Coronary artery (tissue), 2 donors: ENCODE results near the gene EFNA5.

Experiments used
- DNase-seq: peaks from one replicate; pipeline ENCODE4 v3.0.0-alpha.2; 2017; ENCODE audit warnings: low spot score
- H3K27ac ChIP-seq, 2 donors: fragments of 200-600 bp; sonication (generic); one replicate each; pipeline ENCODE4 v1.5.1; 2016 to 2019
- H3K4me3 ChIP-seq: fragments of 200-600 bp; sonication (generic); 2 replicates; pipeline ENCODE4 v1.5.1; 2016; ENCODE audit warnings: mild to moderate bottlenecking, moderate library complexity
- TF ChIP-seq, protein P1 (sequence below): fragments of 200-600 bp; sonication (generic); IDR thresholded peaks from one replicate; pipeline ENCODE4 v1.5.1; 2019; ENCODE audit warnings: antibody characterized with exemption

Gene EFNA5

DNA sequence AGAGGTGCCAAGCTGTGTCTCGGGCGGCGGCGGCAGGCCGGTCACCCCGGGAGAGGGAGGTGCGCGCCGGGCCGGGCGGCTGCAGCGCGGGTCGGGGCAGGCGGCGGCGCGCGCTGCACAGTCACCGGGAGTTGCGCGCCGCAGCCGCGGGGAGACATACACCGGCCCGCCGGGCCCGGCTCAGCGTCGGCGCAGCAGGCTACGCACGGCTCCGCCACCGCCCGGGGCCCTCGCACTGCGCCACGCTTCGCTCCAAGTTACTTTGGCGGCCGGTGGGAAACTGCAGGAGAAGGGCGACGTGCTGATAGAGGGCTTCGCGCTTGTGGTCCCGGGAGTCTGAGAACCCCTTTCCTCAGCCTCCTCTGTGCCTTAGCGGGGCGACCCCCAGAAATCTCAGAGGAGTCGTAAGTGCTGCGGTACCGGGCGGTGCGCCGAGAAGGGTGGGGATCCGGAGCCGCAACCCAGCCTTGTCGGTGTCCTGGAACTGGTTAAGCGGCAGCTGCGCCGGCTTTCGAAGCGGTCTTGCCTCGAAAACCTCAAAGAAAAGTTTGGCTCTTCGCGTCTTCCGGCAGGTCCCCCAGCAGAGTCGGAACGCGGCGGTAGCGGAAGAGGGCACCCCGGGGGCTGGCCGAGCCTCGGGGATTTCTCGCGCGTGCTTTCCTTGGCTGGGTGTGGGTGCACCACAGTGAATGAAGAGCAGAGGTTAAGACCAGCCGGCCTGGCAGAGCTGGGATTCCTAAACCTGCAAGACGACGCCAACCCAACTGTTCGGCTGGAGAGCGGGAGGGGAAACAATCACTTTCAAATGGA lies at the start of gene EFNA5:
EFNA5 (minus strand) TSS at position 6 of the 810 bp plus-strand sequence.
- Histone ChIP-seq H3K27ac (peak within 1 kb of the TSS; percentile 80), H3K4me3 (peak within 1 kb of the TSS; percentile 78)
- peak; percentile 78 for DNase-seq
- TF ChIP-seq, protein P1, sequence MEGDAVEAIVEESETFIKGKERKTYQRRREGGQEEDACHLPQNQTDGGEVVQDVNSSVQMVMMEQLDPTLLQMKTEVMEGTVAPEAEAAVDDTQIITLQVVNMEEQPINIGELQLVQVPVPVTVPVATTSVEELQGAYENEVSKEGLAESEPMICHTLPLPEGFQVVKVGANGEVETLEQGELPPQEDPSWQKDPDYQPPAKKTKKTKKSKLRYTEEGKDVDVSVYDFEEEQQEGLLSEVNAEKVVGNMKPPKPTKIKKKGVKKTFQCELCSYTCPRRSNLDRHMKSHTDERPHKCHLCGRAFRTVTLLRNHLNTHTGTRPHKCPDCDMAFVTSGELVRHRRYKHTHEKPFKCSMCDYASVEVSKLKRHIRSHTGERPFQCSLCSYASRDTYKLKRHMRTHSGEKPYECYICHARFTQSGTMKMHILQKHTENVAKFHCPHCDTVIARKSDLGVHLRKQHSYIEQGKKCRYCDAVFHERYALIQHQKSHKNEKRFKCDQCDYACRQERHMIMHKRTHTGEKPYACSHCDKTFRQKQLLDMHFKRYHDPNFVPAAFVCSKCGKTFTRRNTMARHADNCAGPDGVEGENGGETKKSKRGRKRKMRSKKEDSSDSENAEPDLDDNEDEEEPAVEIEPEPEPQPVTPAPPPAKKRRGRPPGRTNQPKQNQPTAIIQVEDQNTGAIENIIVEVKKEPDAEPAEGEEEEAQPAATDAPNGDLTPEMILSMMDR = no peak

DNA sequence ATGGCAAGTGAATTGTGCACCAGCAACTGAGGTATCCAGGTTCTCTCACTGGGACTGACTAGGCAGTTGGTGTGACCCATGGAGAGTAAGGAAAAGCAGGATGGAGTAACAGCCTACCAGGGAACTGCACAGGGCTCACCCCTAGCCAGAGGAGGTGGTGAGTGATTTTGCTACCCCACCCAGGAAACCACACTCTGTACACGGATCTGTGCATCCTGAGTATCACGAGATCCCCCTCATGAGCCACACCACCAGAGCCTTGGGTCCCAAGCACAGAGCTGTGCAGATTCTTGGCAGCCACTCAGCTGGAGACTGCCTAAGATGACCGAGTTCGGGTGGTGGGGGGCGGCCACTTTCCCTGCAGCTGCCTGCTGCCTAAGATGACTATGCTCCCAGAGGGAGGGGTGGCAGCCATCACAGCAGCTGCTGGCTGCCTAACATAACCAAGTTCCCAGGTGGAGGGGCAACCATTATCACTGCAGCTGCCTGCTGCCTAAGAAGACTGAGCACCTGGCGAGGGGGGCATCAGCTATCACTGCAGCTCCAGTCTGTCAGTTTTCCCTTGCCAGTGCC lies 48.4 kb upstream of the EFNA5 start:
- TF ChIP-seq, protein P1 = no peak
- no peak overlapping the region for H3K4me3 ChIP-seq

DNA sequence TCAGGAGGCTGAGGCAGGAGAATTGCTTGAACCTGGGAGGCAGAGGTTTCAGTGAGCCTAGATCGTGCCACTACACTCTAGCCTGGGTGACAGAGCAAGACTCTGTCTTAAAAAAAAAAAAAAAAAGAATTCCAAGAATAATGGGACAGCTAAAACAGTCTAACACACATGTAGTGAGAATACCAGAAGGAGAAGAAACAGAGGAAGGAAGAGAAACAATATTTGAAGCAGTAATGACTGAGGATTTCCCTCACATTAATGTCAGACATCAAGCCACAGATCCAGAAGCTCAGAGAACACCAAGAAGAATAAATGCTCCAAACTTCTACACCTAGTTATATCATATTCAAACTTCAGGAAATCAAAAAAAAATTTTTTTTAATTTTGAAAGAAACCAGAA lies 47.1 kb upstream of the EFNA5 start:
- TF ChIP-seq, protein P1 = no peak
- no peak overlapping the region for H3K4me3 ChIP-seq
- no peak for DNase-seq
- no peak overlapping the region for H3K27ac ChIP-seq

More for the DNA sequence above, 48.4 kb upstream of the EFNA5 start:
- DNase-seq = no peak
- no peak overlapping the region for H3K27ac ChIP-seq

DNA sequence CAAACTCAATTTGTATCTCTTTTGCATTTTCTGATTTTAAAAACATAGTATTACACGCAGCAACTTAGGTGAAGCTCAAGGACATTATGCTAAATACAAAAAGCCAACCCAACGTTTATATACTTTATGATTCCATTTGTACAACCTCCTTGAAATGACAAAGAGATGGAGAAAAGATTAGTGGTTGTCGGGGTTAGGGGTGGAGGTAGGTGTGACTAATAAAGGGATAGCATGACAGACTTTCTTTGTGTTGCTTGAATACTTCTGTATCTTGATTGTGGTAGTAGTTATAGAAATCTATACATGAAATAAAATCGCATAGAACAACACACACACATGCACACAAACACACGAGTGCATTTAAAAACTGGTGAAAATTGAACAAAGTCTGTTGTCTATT lies 42.5 kb upstream of the EFNA5 start:
- no peak for DNase-seq
- no peak overlapping the region for H3K4me3 ChIP-seq
- TF ChIP-seq, protein P1 = no peak
- no peak overlapping the region for H3K27ac ChIP-seq

DNA sequence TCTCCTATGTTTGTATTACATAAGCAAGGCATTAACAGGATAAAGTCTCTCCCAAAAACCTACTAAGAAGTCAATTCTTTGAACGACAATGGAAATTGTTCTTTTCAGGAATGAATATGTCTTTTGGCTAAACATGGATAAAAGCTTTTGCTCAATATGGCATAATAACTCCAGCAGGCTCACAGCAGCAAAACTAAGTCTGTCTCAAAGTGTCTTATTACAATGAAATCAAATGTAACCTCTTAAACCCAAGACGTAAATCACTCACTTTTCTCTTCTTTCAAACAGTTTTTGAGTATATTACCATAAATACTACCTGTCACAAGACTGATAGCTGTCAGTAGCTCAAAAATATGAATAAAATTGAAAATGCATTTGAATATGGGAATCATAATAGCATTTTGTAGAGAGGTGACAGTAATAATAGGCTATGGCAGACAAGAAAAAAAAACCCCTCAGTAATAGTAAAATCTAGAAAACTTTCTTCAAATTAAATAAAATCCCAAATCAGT lies 41.7 kb upstream of the EFNA5 start:
- TF ChIP-seq, protein P1 = no peak
- no peak for DNase-seq
- Histone ChIP-seq H3K4me3 (no peak overlapping the region), H3K27ac (no peak overlapping the region)

DNA sequence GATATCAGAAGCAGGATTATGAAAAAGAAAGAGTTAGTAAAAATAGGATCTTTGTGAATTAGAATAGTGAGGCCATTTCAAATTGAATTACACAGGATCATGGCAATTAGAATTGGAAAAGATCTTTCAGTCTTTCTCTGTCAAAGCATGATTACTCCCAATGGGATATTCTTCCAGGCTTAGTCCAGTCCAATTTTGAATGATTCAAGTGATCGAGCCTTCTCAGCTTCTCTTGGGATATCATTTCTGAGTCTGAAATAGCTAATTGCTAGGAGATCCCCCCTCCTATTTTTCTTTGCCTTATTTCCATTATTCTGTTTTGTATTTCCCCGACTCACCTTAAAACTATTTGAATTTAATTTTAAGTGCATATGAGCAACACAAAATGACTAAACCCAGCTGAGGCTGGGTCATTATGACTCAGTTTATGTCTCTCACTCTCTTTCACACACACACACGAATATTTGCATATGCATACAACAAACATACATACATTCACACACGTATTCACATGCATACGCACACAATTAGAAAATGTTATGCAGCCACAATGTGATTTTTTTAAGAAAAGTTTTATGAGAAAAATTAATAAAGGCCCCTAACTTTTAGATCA lies 34.8 kb upstream of the EFNA5 start:
- TF ChIP-seq, protein P1 = no peak
- Histone ChIP-seq H3K4me3 (peak overlapping the region; percentile 16), H3K27ac (no peak overlapping the region)
- DNase-seq = no peak
